ENCODE data around the gene RTKN. TPM values are rescaled to one million over a fixed set of nuclear protein-coding genes. Genes with fewer than 3 reads are reported as not detected.
A peak's percentile ranks its signal among the peaks of the same experiment; 100 is the strongest.

The RTKN gene
- total and polyA plus RNA-seq, 9 of the 15 experiments (the other 6 are each of a cell fraction or from before 2014, with no cell fraction given), result 0.14 to 6.9 (median 3.6) TPM

GRCh38 chr2:74481961-74482800 is 40.4 kb upstream of the RTKN start (continued):
- TF ChIP-seq, protein P1, sequence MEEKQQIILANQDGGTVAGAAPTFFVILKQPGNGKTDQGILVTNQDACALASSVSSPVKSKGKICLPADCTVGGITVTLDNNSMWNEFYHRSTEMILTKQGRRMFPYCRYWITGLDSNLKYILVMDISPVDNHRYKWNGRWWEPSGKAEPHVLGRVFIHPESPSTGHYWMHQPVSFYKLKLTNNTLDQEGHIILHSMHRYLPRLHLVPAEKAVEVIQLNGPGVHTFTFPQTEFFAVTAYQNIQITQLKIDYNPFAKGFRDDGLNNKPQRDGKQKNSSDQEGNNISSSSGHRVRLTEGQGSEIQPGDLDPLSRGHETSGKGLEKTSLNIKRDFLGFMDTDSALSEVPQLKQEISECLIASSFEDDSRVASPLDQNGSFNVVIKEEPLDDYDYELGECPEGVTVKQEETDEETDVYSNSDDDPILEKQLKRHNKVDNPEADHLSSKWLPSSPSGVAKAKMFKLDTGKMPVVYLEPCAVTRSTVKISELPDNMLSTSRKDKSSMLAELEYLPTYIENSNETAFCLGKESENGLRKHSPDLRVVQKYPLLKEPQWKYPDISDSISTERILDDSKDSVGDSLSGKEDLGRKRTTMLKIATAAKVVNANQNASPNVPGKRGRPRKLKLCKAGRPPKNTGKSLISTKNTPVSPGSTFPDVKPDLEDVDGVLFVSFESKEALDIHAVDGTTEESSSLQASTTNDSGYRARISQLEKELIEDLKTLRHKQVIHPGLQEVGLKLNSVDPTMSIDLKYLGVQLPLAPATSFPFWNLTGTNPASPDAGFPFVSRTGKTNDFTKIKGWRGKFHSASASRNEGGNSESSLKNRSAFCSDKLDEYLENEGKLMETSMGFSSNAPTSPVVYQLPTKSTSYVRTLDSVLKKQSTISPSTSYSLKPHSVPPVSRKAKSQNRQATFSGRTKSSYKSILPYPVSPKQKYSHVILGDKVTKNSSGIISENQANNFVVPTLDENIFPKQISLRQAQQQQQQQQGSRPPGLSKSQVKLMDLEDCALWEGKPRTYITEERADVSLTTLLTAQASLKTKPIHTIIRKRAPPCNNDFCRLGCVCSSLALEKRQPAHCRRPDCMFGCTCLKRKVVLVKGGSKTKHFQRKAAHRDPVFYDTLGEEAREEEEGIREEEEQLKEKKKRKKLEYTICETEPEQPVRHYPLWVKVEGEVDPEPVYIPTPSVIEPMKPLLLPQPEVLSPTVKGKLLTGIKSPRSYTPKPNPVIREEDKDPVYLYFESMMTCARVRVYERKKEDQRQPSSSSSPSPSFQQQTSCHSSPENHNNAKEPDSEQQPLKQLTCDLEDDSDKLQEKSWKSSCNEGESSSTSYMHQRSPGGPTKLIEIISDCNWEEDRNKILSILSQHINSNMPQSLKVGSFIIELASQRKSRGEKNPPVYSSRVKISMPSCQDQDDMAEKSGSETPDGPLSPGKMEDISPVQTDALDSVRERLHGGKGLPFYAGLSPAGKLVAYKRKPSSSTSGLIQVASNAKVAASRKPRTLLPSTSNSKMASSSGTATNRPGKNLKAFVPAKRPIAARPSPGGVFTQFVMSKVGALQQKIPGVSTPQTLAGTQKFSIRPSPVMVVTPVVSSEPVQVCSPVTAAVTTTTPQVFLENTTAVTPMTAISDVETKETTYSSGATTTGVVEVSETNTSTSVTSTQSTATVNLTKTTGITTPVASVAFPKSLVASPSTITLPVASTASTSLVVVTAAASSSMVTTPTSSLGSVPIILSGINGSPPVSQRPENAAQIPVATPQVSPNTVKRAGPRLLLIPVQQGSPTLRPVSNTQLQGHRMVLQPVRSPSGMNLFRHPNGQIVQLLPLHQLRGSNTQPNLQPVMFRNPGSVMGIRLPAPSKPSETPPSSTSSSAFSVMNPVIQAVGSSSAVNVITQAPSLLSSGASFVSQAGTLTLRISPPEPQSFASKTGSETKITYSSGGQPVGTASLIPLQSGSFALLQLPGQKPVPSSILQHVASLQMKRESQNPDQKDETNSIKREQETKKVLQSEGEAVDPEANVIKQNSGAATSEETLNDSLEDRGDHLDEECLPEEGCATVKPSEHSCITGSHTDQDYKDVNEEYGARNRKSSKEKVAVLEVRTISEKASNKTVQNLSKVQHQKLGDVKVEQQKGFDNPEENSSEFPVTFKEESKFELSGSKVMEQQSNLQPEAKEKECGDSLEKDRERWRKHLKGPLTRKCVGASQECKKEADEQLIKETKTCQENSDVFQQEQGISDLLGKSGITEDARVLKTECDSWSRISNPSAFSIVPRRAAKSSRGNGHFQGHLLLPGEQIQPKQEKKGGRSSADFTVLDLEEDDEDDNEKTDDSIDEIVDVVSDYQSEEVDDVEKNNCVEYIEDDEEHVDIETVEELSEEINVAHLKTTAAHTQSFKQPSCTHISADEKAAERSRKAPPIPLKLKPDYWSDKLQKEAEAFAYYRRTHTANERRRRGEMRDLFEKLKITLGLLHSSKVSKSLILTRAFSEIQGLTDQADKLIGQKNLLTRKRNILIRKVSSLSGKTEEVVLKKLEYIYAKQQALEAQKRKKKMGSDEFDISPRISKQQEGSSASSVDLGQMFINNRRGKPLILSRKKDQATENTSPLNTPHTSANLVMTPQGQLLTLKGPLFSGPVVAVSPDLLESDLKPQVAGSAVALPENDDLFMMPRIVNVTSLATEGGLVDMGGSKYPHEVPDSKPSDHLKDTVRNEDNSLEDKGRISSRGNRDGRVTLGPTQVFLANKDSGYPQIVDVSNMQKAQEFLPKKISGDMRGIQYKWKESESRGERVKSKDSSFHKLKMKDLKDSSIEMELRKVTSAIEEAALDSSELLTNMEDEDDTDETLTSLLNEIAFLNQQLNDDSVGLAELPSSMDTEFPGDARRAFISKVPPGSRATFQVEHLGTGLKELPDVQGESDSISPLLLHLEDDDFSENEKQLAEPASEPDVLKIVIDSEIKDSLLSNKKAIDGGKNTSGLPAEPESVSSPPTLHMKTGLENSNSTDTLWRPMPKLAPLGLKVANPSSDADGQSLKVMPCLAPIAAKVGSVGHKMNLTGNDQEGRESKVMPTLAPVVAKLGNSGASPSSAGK (IDR thresholded peaks at IDR 0.05), result peak; percentile 50; the same call in 1 of the 2 replicates
- TF ChIP-seq NR2C1 (IDR thresholded peaks at IDR 0.05) (no peak), NR2C1 (tag; IDR thresholded peaks at IDR 0.05) (no peak), RBM15 (IDR thresholded peaks at IDR 0.05; ENCODE audit: insufficient read depth, low read length) (no peak), NONO (IDR thresholded peaks at IDR 0.05; ENCODE audit: low read depth in 2 of 2, low read length in 1 of 2) (no peak), TAL1 (IDR thresholded peaks at IDR 0.05) (no peak), ZNF280B (CRISPR knock-in tag; IDR thresholded peaks at IDR 0.05) (no peak), YBX1 (IDR thresholded peaks at IDR 0.05) (no peak), HMG20B (CRISPR knock-in tag; IDR thresholded peaks at IDR 0.05) (no peak)
- TF ChIP-seq, protein P2, sequence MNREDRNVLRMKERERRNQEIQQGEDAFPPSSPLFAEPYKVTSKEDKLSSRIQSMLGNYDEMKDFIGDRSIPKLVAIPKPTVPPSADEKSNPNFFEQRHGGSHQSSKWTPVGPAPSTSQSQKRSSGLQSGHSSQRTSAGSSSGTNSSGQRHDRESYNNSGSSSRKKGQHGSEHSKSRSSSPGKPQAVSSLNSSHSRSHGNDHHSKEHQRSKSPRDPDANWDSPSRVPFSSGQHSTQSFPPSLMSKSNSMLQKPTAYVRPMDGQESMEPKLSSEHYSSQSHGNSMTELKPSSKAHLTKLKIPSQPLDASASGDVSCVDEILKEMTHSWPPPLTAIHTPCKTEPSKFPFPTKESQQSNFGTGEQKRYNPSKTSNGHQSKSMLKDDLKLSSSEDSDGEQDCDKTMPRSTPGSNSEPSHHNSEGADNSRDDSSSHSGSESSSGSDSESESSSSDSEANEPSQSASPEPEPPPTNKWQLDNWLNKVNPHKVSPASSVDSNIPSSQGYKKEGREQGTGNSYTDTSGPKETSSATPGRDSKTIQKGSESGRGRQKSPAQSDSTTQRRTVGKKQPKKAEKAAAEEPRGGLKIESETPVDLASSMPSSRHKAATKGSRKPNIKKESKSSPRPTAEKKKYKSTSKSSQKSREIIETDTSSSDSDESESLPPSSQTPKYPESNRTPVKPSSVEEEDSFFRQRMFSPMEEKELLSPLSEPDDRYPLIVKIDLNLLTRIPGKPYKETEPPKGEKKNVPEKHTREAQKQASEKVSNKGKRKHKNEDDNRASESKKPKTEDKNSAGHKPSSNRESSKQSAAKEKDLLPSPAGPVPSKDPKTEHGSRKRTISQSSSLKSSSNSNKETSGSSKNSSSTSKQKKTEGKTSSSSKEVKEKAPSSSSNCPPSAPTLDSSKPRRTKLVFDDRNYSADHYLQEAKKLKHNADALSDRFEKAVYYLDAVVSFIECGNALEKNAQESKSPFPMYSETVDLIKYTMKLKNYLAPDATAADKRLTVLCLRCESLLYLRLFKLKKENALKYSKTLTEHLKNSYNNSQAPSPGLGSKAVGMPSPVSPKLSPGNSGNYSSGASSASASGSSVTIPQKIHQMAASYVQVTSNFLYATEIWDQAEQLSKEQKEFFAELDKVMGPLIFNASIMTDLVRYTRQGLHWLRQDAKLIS (CRISPR knock-in tag; IDR thresholded peaks at IDR 0.05), result peak; percentile 51; the same call in 1 of the 2 replicates

All from K562 (cell line).